Duodenal mucosa (tissue), 2 donors: ENCODE results near the gene SCN5A.

ENCODE experiments used
- H3K27ac ChIP-seq: one replicate; pipeline ENCODE4 v1.7.0; 2013; ENCODE audit warnings: low read depth, low read length
- H3K27me3 ChIP-seq, 2 donors: one replicate each; pipeline ENCODE4 v1.7.0; 2013; ENCODE audit warnings: low read length in 2 of 2, control low read depth in 1 of 2; ENCODE audit not compliant: insufficient read depth in 2 of 2, control insufficient read depth in 1 of 2
- H3K36me3 ChIP-seq, 2 donors: one replicate each; pipeline ENCODE4 v1.7.0; 2013; ENCODE audit warnings: low read length in 2 of 2, control low read depth in 1 of 2; ENCODE audit not compliant: insufficient read depth in 2 of 2, control insufficient read depth in 1 of 2
- H3K4me1 ChIP-seq, 2 donors: one replicate each; pipeline ENCODE4 v1.7.0; 2013; ENCODE audit warnings: low read length in 2 of 2, control low read depth in 1 of 2; ENCODE audit not compliant: insufficient read depth in 2 of 2, control insufficient read depth in 1 of 2
- H3K4me3 ChIP-seq, 2 donors: one replicate each; pipeline ENCODE4 v1.7.0; 2013; ENCODE audit warnings: low read length in 2 of 2, low read depth in 1 of 2
- H3K9ac ChIP-seq, 2 donors: one replicate each; pipeline ENCODE4 v1.7.0; 2013; ENCODE audit warnings: low read length in 2 of 2, low read depth in 1 of 2
- H3K9me3 ChIP-seq, 2 donors: one replicate each; pipeline ENCODE4 v1.7.0; 2013; ENCODE audit warnings: low read length in 2 of 2, control low read depth in 1 of 2; ENCODE audit not compliant: control insufficient read depth in 1 of 2

The SCN5A gene

GRCh38 chr3:38581774-38582173, 67.7 kb downstream of the SCN5A start:
- Histone ChIP-seq H3K4me1 (no peaks in the 10 kb centered on the region), H3K36me3 (no peaks in the 10 kb centered on the region), H3K27me3 (peaks cover 0 to 5% of the 10 kb centered on the region in 2 donors), H3K9ac (no peak overlapping the region), H3K9me3 (no peaks in the 10 kb centered on the region), H3K27ac (no peak overlapping the region), H3K4me3 (no peak overlapping the region)

- Histone ChIP-seq H3K27ac (no peak overlapping the region), H3K9me3 (no peaks in the 10 kb centered on the region), H3K36me3 (no peaks in the 10 kb centered on the region), H3K27me3 (peaks cover 0 to 5% of the 10 kb centered on the region in 2 donors), H3K4me1 (no peaks in the 10 kb centered on the region), H3K4me3 (no peak overlapping the region), H3K9ac (no peak overlapping the region)
These were observed 68.8 kb downstream of the SCN5A start for GRCh38 chr3:38580450-38581382.

- Histone ChIP-seq H3K9me3 (no peaks in the 10 kb centered on the region), H3K4me3 (no peak overlapping the region), H3K27ac (no peak overlapping the region), H3K27me3 (peaks cover 0 to 5% of the 10 kb centered on the region in 2 donors), H3K4me1 (no peaks in the 10 kb centered on the region), H3K36me3 (no peaks in the 10 kb centered on the region), H3K9ac (no peak overlapping the region)
These were observed 69.7 kb downstream of the SCN5A start for GRCh38 chr3:38579551-38580449.

GRCh38 chr3:38579141-38579540, 70.3 kb downstream of the SCN5A start:
- H3K27ac ChIP-seq: no peak overlapping the region
- no peak overlapping the region for H3K9ac ChIP-seq
- no peaks in the 10 kb centered on the region for H3K36me3 ChIP-seq
- H3K4me3 ChIP-seq: no peak overlapping the region
- no peaks in the 10 kb centered on the region for H3K9me3 ChIP-seq
- H3K27me3 ChIP-seq: peaks cover 0 to 5% of the 10 kb centered on the region in 2 donors
- H3K4me1 ChIP-seq: no peaks in the 10 kb centered on the region

DNA sequence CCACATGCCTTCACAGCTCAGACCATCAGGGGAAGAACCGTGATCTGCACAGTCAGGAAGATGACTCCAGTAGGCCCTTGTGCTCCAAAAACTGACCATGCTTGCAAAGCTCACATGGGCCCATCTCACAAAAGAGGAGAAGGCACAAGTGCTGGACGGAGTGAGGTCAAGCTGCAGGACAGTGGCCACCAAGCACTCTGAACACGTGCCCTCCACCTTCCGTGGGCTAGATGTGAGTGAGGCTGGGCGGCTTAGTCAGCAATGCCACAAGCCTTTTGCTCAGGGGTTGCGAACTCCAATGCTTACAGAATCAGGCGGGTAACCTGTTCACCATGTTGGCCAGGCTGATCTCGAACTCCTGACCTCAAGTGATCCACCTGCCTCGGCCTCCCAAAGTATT, 70.9 kb downstream of the SCN5A start:
- Histone ChIP-seq H3K36me3 (no peaks in the 10 kb centered on the region), H3K27ac (no peak overlapping the region), H3K27me3 (peaks cover 0 to 5% of the 10 kb centered on the region in 2 donors), H3K9ac (no peak overlapping the region), H3K9me3 (no peaks in the 10 kb centered on the region), H3K4me3 (no peak overlapping the region), H3K4me1 (no peaks in the 10 kb centered on the region)

- Histone ChIP-seq H3K9ac (no peak overlapping the region), H3K27ac (no peak overlapping the region), H3K9me3 (no peaks in the 10 kb centered on the region), H3K36me3 (no peaks in the 10 kb centered on the region), H3K4me3 (no peak overlapping the region), H3K27me3 (peaks cover 0 to 5% of the 10 kb centered on the region in 2 donors), H3K4me1 (no peaks in the 10 kb centered on the region)
These were observed 71.4 kb downstream of the SCN5A start for GRCh38 chr3:38578081-38578475.

GRCh38 chr3:38577371-38578080, 72.0 kb downstream of the SCN5A start:
- no peak overlapping the region for H3K27ac ChIP-seq
- no peaks in the 10 kb centered on the region for H3K36me3 ChIP-seq
- H3K9ac ChIP-seq: no peak overlapping the region
- H3K9me3 ChIP-seq: no peaks in the 10 kb centered on the region
- no peaks in the 10 kb centered on the region for H3K4me1 ChIP-seq
- H3K27me3 ChIP-seq: peaks cover 0 to 5% of the 10 kb centered on the region in 2 donors
- no peak overlapping the region for H3K4me3 ChIP-seq

- Histone ChIP-seq H3K9ac (no peak overlapping the region), H3K27me3 (peaks cover 0 to 1% of the 10 kb centered on the region in 2 donors), H3K36me3 (no peaks in the 10 kb centered on the region), H3K9me3 (no peaks in the 10 kb centered on the region), H3K27ac (no peak overlapping the region), H3K4me1 (no peaks in the 10 kb centered on the region), H3K4me3 (no peak overlapping the region)
These were observed 72.7 kb downstream of the SCN5A start for GRCh38 chr3:38576526-38577370.

GRCh38 chr3:38576131-38576525, 73.4 kb downstream of the SCN5A start:
- H3K36me3 ChIP-seq: no peaks in the 10 kb centered on the region
- no peaks in the 10 kb centered on the region for H3K4me1 ChIP-seq
- H3K27ac ChIP-seq: no peak overlapping the region
- no peaks in the 10 kb centered on the region for H3K27me3 ChIP-seq
- no peak overlapping the region for H3K9ac ChIP-seq
- no peak overlapping the region for H3K4me3 ChIP-seq
- H3K9me3 ChIP-seq: no peaks in the 10 kb centered on the region
